Measurements from ENCODE around the gene KCNIP1. TPM values are rescaled to one million over a fixed set of nuclear protein-coding genes. Genes with fewer than 3 reads are reported as not detected.

The KCNIP1 gene
- total and polyA plus RNA-seq, 2 of the 8 experiments (the other 6 are each of a cell fraction or from before 2014, with no cell fraction given) = 0.52 to 0.83 TPM

DNA sequence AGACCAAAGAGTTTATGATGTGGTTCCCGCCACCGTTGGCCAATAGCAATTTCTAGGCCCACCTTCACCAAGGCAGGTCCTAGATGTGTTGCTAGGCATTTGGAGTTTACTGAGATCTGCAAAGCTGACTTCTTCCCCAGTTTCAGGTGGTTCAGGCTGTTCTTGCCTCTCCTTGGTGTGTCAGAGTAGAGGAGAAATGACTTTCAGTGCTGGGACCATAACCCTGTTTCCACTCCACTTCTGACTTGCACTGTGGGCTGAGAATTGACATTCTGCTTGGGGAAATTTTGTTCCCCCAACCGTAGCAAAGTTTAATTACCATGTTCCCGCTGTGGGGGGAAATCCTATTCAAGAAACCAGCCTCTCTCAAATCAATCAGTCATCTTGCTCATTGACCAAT lies 151.7 kb downstream of the KCNIP1 start:
- CTCF ChIA-PET (ENCODE audit: partially characterized antibody) = interaction anchor here (1.3 to 1.7 kb wide), 2 partner anchors 22 to 114 kb away, joined by 4 read pairs; no protein-coding TSS in a partner anchor
- FAIRE-seq = no peak
- TF ChIP-seq KDM4A (IDR thresholded peaks at IDR 0.05; ENCODE audit: low read depth, low read length, severe bottlenecking) (no peak), EZH2 (IDR thresholded peaks at IDR 0.05; ENCODE audit: low read depth, low read length, severe bottlenecking) (no peak), BRCA1 (IDR thresholded peaks at IDR 0.05; ENCODE audit: low read depth, low read length) (no peak), JUND (IDR thresholded peaks at IDR 0.05; ENCODE audit: low read length) (no peak), SIN3A (conservative IDR thresholded peaks at IDR 0.05 in 1 of 2, IDR thresholded peaks at IDR 0.05 in 1 of 2; ENCODE audit: low read depth in 1 of 2, low read length in 2 of 2) (no peak), TCF12 (IDR thresholded peaks at IDR 0.05; ENCODE audit: low read depth, low read length) (no peak), RBBP5 (IDR thresholded peaks at IDR 0.05; ENCODE audit: borderline replicate concordance, low read depth, low read length) (no peak), SAP30 (IDR thresholded peaks at IDR 0.05; ENCODE audit: insufficient read depth, insufficient replicate concordance, low read length) (no peak), CTCF (IDR thresholded peaks at IDR 0.05; ENCODE audit: control extremely low read depth in 1 of 3, insufficient read depth in 1 of 3, low read depth in 1 of 3, low read length in 3 of 3) (no peak), RFX5 (IDR thresholded peaks at IDR 0.05; ENCODE audit: borderline replicate concordance, low read depth, low read length) (no peak), GTF2F1 (IDR thresholded peaks at IDR 0.05; ENCODE audit: borderline replicate concordance, low read depth, low read length) (no peak)

More for the DNA sequence above, 151.7 kb downstream of the KCNIP1 start:
- Histone ChIP-seq H2BK120ac (replicated peaks; ENCODE audit: low read depth, low read length) (no peak overlapping the region), H2BK20ac (ENCODE audit: low read length) (no peak overlapping the region), H3K23ac (ENCODE audit: insufficient read length) (no peak overlapping the region), H3K36me3 (ENCODE audit: control insufficient read depth in 2 of 4, insufficient read depth in 4 of 4, low read length in 3 of 4) (no peaks in the 10 kb centered on the region), H2AK5ac (ENCODE audit: low read depth, low read length) (no peak overlapping the region), H4K91ac (replicated peaks; ENCODE audit: insufficient read length, low read length) (no peak overlapping the region), H4K20me1 (replicated peaks in 1 of 2; ENCODE audit: control insufficient read depth in 1 of 2, insufficient read depth in 2 of 2, low read length in 2 of 2) (no peaks in the 10 kb centered on the region), H3K4me1 (replicated peaks in 1 of 4; ENCODE audit: control insufficient read depth in 3 of 4, insufficient read depth in 4 of 4, low read length in 3 of 4) (peaks cover 0 to 5% (median 0%) of the 10 kb centered on the region in 4 experiments; a peak in 2 of 7 replicates), H3K27me3 (replicated peaks in 1 of 4; ENCODE audit: control insufficient read depth in 3 of 4, extremely low read depth in 1 of 4, insufficient read depth in 3 of 4, low read length in 3 of 4) (no peaks in the 10 kb centered on the region; a peak in 1 of 7 replicates), H3K56ac (replicated peaks; ENCODE audit: insufficient read length, low read depth, low read length) (no peak overlapping the region), H3K9me3 (ENCODE audit: insufficient read depth in 2 of 2, low read depth in 1 of 2, low read length in 1 of 2) (no peaks in the 10 kb centered on the region), H4K8ac (ENCODE audit: extremely low read depth, insufficient read depth, low read length) (no peak overlapping the region), H3K4me2 (ENCODE audit: insufficient read depth in 1 of 2, low read depth in 2 of 2, low read length in 2 of 2) (no peak overlapping the region), H3K4me3 (ENCODE audit: extremely low read depth in 1 of 4, insufficient read depth in 2 of 4, low read depth in 3 of 4, low read length in 4 of 4) (no peak overlapping the region), H3K4ac (replicated peaks; ENCODE audit: insufficient read length, low read depth, low read length) (no peak overlapping the region), H3K79me2 (ENCODE audit: control insufficient read depth in 1 of 2, insufficient read depth in 2 of 2, low read length in 2 of 2) (no peaks in the 10 kb centered on the region), H2BK15ac (ENCODE audit: low read length) (no peak overlapping the region), H3K27ac (ENCODE audit: low read depth, low read length) (no peak overlapping the region), H2AFZ (ENCODE audit: low read length) (no peak overlapping the region), H4K5ac (ENCODE audit: insufficient read length, low read depth, low read length) (no peak overlapping the region), H2BK12ac (ENCODE audit: low read depth, low read length) (no peak overlapping the region), H3K9ac (replicated peaks in 1 of 4; ENCODE audit: extremely low read depth in 1 of 4, low read depth in 3 of 4, low read length in 3 of 4) (no peak overlapping the region), H3K79me1 (ENCODE audit: low read depth, low read length) (no peaks in the 10 kb centered on the region), H3K23me2 (ENCODE audit: low read depth, low read length) (no peaks in the 10 kb centered on the region), H3K14ac (ENCODE audit: insufficient read length) (no peak overlapping the region), H3K18ac (ENCODE audit: extremely low read depth, low read length) (no peak overlapping the region), H2BK5ac (ENCODE audit: low read depth, low read length) (no peak overlapping the region)
- DNase-seq (ENCODE audit: low read depth in 1 of 2, low spot score in 2 of 2) = no peak
- WGBS, 2 experiments (ENCODE audit: extremely low coverage in 1 of 2, insufficient coverage in 1 of 2, insufficient read length in 1 of 2, insufficient replicate concordance in 2 of 2, low coverage in 1 of 2, low lambda C conversion rate in 2 of 2, missing lambda C conversion rate in 1 of 2) = 91% methylated on average over 4 of the region's 4 CpGs; no CpG with 5 or more reads in 1 of the 2 experiments
- POLR2A ChIA-PET (ENCODE audit: partially characterized antibody) = no interaction called here

All from H1 (cell line).